HepG2 (cell line): ENCODE data around the gene MBLAC1. TPM values are rescaled to one million over a fixed set of nuclear protein-coding genes. Genes with fewer than 3 reads are reported as not detected.

Source experiments
- ARID2 ChIP-seq: sonication (generic); formaldehyde crosslinking; IDR thresholded peaks from 2 replicates; pipeline ENCODE4 v1.8.1; 2022; ENCODE audit warnings: mild to moderate bottlenecking, missing genetic modification reagents, borderline replicate concordance
- CEBPB ChIP-seq: IDR thresholded peaks from 2 replicates; pipeline ENCODE4 v1.6.1; 2011; ENCODE audit warnings: low read depth, low read length, improper control_type of control experiment, borderline replicate concordance
- CENPT ChIP-seq: sonication (generic); formaldehyde crosslinking; IDR thresholded peaks from 2 replicates; pipeline ENCODE4 v1.8.0; 2022; ENCODE audit warnings: low read depth, mild to moderate bottlenecking, moderate library complexity, missing genetic modification reagents
- E2F5 ChIP-seq: sonication (generic); formaldehyde crosslinking; conservative IDR thresholded peaks from 2 replicates; pipeline ENCODE4 v1.4.0; 2020; ENCODE audit warnings: missing genetic modification reagents
- ELF1 ChIP-seq: sonication (generic); formaldehyde crosslinking; IDR thresholded peaks from 2 replicates; pipeline ENCODE4 v1.4.0; 2020; ENCODE audit warnings: missing genetic modification reagents
- ETV6 ChIP-seq: sonication (generic); formaldehyde crosslinking; conservative IDR thresholded peaks from 2 replicates; pipeline ENCODE4 v1.4.0; 2020; ENCODE audit warnings: missing genetic modification reagents
- FOXK1 ChIP-seq: sonication (generic); formaldehyde crosslinking; IDR thresholded peaks from 2 replicates; pipeline ENCODE4 v1.4.0; 2020; ENCODE audit warnings: low read depth, missing genetic modification reagents, borderline replicate concordance
- FOXO4 ChIP-seq: sonication (generic); formaldehyde crosslinking; conservative IDR thresholded peaks from 2 replicates; pipeline ENCODE4 v1.8.1; 2023; ENCODE audit warnings: missing genetic modification reagents
- KDM6A ChIP-seq: IDR thresholded peaks from 2 replicates; pipeline ENCODE4 v1.6.1; 2016; ENCODE audit warnings: low read depth
- MED1 ChIP-seq: sonication (generic); formaldehyde crosslinking; IDR thresholded peaks from 2 replicates; pipeline ENCODE4 v1.4.0; 2020; ENCODE audit warnings: missing genetic modification reagents
- MEIS1 ChIP-seq: sonication (generic); formaldehyde crosslinking; IDR thresholded peaks from 2 replicates; pipeline ENCODE4 v1.9.0; 2021; ENCODE audit warnings: mild to moderate bottlenecking, missing genetic modification reagents, moderate library complexity, borderline replicate concordance
- MXD1 ChIP-seq: sonication (generic); formaldehyde crosslinking; IDR thresholded peaks from 2 replicates; pipeline ENCODE4 v1.4.0; 2020; ENCODE audit warnings: mild to moderate bottlenecking, missing genetic modification reagents
- MYPOP ChIP-seq: sonication (generic); formaldehyde crosslinking; IDR thresholded peaks from 2 replicates; pipeline ENCODE4 v1.8.1; 2023; ENCODE audit warnings: mild to moderate bottlenecking, moderate library complexity, missing genetic modification reagents
- MZF1 ChIP-seq: sonication (generic); formaldehyde crosslinking; IDR thresholded peaks from 2 replicates; pipeline ENCODE4 v1.8.1; 2023; ENCODE audit warnings: mild to moderate bottlenecking, missing genetic modification reagents, borderline replicate concordance
- NCOR1 ChIP-seq: fragments of 200-600 bp; sonication (generic); IDR thresholded peaks from 2 replicates; pipeline ENCODE4 v1.7.0; 2017; ENCODE audit warnings: antibody characterized with exemption, low read length, borderline replicate concordance
- NR2F2 ChIP-seq: IDR thresholded peaks from 2 replicates; pipeline ENCODE4 v1.6.1; 2012; ENCODE audit warnings: low read depth, inconsistent platforms, borderline replicate concordance
- PHF5A ChIP-seq: IDR thresholded peaks from one replicate; pipeline ENCODE4 v1.6.1; 2018; ENCODE audit warnings: low read depth, missing genetic modification reagents; ENCODE audit not compliant: unreplicated experiment
- TBL1XR1 ChIP-seq: fragments of 150-350 bp; IDR thresholded peaks from 2 replicates; pipeline ENCODE4 v1.6.1; 2014; ENCODE audit warnings: borderline replicate concordance, low read length; ENCODE audit not compliant: partially characterized antibody
- TFDP2 ChIP-seq: sonication (generic); formaldehyde crosslinking; IDR thresholded peaks from 2 replicates; pipeline ENCODE4 v1.4.0; 2020; ENCODE audit warnings: missing genetic modification reagents
- XBP1 ChIP-seq: sonication (generic); formaldehyde crosslinking; IDR thresholded peaks from 2 replicates; pipeline ENCODE4 v1.5.0; 2020; ENCODE audit warnings: missing genetic modification reagents
- ZFP36L1 ChIP-seq: sonication (generic); formaldehyde crosslinking; IDR thresholded peaks from 2 replicates; pipeline ENCODE4 v1.8.0; 2022; ENCODE audit warnings: mild to moderate bottlenecking, missing genetic modification reagents, moderate library complexity
- ZFP36L2 ChIP-seq: sonication (generic); formaldehyde crosslinking; IDR thresholded peaks from 2 replicates; pipeline ENCODE4 v1.4.0; 2020; ENCODE audit warnings: missing genetic modification reagents
- ZNF350 ChIP-seq: sonication (generic); formaldehyde crosslinking; IDR thresholded peaks from 2 replicates; pipeline ENCODE4 v1.4.0; 2020; ENCODE audit warnings: mild to moderate bottlenecking, low read depth, missing genetic modification reagents, borderline replicate concordance
- ZNF530 ChIP-seq: sonication (generic); formaldehyde crosslinking; IDR thresholded peaks from 2 replicates; pipeline ENCODE4 v1.5.0; 2020; ENCODE audit warnings: low read depth, mild to moderate bottlenecking, missing genetic modification reagents
- ZSCAN21 ChIP-seq: sonication (generic); formaldehyde crosslinking; IDR thresholded peaks from 2 replicates; pipeline ENCODE4 v1.8.0; 2022; ENCODE audit warnings: mild to moderate bottlenecking, missing genetic modification reagents, moderate library complexity, borderline replicate concordance
- polyA plus RNA-seq, 8 experiments: library from polyadenylated mRNA; depleted of rRNA in 3 of 8; stranded (reverse) in 7 of 8; unstranded in 1 of 8; fragments of >200 nt; fragmentation: Illumina TruSeq in 4 of 8; extraction: Trizol in 4 of 8; gene quantifications; 2 replicates each; pipeline versions ENCODE4 v1.2.1 to v1.2.3, GENCODE V29; 2011 to 2016; ENCODE audit warnings: low read depth in 4 of 8, missing spikeins in 1 of 8, mixed read lengths in 1 of 8; ENCODE audit not compliant: insufficient read depth in 1 of 8
- total RNA-seq, 5 experiments: library from RNA; depleted of rRNA; stranded (reverse); fragments of >200 nt; fragmentation: Illumina TruSeq; extraction: Trizol; gene quantifications; 2 replicates each; pipeline ENCODE4 v1.2.3, GENCODE V29; 2016; ENCODE audit warnings: low read depth in 1 of 5

Gene MBLAC1
- total and polyA plus RNA-seq, 2 of the 13 experiments (the other 11 are each of a cell fraction or from before 2014, with no cell fraction given): 0.79 to 2.1 TPM

- TF ChIP-seq FOXO4 (no peak), ZFP36L2 (CRISPR knock-in tag) (no peak), ZFP36L1 (CRISPR knock-in tag) (peak; percentile 92), E2F5 (CRISPR knock-in tag) (peak; percentile 95), FOXK1 (CRISPR knock-in tag) (peak; percentile 56; the same call in 1 of the 2 replicates), CEBPB (peak; percentile 4; the same call in 1 of the 2 replicates), ETV6 (CRISPR knock-in tag) (peak; percentile 78; the same call in 1 of the 2 replicates), NCOR1 (no peak), PHF5A (CRISPR knock-in tag) (no peak), KDM6A (no peak), ZNF530 (no peak), MXD1 (CRISPR knock-in tag) (0 out of 2 replicates have a peak, but pooled peaks have one; percentile 76), MYPOP (peak; percentile 9; the same call in 1 of the 2 replicates), XBP1 (CRISPR knock-in tag) (no peak), ARID2 (CRISPR knock-in tag) (peak; percentile 84; the same call in 1 of the 2 replicates), NR2F2 (no peak), MZF1 (no peak), CENPT (CRISPR knock-in tag) (peak; percentile 74), MED1 (CRISPR knock-in tag) (no peak), ZNF350 (CRISPR knock-in tag) (no peak; the same call in 1 of the 2 replicates), TBL1XR1 (peak; percentile 18), ZSCAN21 (peak; percentile 90; the same call in 1 of the 2 replicates), MEIS1 (no peak; the same call in 1 of the 2 replicates), ELF1 (CRISPR knock-in tag) (no peak), TFDP2 (peak; percentile 98)
Measured at GRCh38 chr7:100101016-100101862, 25.5 kb upstream of the MBLAC1 start, which contains the start of the genes AP4M1 and MCM7 (continued).
